NOMO-1 treated with dmso at 0.1 percent for 144 hours (cell line): ENCODE measurements around the gene ABCD2.
"Not testable (repeated sequence)": the region's sequence is repeated elsewhere in the genome, so short reads cannot be mapped to it uniquely, and the experiment has no call there.

Experiments used
- DNase-seq: peaks from one replicate; lab custom pipeline; 2025; ENCODE audit not compliant: unreplicated experiment; lab: John Stamatoyannopoulos, UW

ABCD2 gene

DNA sequence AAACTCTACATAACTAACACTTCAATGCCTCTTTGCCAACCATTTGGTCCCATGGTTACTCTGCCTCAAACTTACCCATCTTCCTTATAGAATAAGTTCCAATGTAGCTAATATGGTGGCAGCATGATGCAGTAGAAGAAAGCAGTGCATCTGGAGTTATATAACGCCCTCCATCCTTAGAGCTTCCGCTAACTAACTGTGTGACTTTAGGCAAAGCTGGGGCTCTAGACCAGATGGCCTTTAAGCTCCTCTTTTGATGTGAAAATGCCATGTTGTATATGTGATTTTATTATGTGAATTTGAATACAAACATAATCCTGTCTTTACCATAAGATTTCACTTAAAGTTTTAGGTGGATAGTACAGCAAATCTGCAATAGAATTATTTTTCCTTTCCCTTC lies 6.1 kb downstream of the ABCD2 start:
- DNase-seq: no peak

DNA sequence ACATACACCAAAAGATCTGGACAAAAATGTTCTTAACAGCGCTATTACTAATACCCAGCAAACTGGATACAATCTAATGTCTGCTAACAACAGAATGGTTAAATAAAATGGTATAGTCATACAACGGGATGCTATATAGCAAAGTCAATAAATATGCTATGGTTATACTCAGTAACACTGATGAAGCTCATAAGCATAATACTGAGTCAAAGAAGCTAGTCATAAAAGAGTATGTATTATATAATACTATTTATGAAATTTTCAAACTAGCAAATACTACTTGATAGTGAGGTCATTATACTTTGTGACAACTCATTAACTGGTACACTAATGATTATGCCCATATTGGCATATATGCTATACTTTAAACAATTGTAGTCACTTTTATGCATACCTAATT lies 7.4 kb downstream of the ABCD2 start:
- no peak for DNase-seq

DNA sequence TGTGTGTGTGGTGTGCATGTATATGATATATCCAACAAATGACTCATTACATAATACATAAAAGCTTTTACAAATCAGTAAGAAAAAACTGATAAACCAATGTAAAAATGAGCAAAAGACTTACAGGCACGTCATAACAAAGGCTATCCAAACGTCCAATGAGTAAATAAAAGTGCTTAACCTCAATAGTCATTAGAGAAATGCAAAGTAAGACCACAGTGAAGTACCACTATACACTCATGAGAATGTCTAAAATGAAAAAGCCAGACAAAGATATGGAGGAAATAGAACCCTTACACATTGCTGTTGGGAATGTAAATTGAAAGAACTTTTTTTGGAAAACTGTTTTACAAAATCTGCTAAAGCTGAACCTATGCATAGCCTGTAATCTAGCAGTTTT lies 7.8 kb downstream of the ABCD2 start:
- DNase-seq: no peak

DNA sequence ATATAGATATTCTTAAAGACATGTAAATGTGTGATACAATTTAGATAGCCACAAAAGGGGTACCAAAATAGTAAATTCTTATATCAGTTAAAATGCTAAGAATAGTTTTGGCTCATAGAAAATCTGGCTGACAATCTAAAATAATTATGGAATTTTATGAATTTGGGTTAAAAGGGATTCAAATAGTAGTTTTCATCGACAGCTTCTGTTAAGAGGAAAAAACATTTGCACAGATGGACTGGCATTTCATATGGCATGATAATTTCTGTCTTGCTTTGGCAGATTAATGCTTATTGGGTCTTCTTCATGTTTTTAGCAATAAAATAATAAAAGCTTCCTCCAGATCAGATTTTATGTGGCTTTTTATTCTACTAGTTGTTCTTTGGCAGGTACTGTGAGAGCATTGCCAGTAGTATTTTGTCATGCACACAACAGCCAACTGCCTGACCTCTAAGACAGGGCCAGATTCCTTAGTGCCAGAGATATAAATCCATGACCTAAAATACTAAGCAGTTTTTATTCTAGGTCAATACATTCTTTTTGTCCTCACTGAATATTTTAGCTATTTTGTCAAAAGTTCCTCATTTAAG lies 9.1 kb downstream of the ABCD2 start:
- no peak for DNase-seq

DNA sequence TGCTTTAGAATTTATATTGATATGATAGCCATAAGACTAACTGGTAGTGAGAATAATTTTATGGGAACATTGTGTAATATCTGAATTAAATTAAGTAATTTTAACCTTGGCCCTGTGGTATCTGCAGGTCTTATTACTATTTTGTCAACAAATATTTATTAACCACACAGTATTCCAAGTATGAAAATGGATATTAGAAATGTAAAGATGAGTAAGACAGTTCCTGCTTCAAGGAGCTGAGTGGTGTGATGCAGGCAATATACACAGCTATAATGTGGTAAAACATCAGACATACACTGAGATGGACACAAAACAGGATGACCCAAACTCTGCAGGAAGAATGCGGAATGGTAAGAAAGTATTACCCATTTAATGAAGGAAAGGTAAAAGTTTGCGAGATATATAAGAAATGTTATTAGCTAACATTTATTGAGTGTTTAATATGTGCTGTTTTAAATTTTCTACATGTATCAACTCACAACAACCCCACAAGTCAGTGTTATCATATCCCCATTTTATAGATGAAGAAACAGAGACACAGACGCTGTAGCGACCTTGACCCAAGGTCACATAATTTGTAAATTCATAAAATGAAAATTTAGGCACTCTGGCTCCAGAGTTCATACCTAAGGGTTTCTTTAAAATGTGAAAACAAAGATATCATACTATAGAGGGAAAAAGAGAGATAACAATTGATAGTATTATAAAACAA lies 12.7 kb downstream of the ABCD2 start:
- DNase-seq: no peak

DNA sequence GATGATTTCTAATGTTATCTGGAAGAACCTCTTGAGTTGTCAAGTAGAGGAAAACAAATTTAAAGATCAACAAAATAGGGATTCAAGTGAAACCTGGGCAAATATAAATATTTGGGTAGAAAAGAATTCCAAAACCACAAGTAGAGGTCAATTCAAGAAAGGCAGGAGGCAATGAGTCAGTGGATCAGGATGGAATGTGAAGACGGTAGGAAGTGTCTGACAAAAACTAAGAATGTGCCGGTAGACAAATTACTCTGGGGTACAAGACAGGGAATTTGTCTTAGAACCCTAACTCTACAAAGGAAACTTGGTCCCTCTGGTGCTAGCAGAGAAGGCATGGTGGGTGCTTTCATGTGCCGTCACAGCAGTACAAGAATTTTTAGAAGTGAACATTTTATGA lies 13.6 kb downstream of the ABCD2 start:
- no peak for DNase-seq

DNA sequence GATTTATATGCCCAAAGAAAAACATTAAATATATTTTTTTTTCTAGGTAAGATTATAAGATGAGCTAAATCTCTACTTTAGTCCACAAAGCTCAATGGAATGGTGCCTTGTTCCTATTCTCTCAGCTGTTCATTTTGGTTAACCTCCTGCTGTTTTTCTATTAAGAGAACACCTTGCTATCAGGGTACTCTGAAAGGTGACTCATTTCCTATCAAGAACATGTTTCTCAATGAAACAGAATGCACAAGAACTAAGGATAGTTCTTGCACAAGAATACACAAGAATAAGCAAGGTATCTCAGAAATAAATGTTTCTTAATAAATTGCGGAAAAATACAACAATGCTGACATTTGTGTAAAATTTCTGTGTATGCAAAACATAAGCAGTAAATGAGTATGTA lies 14.1 kb downstream of the ABCD2 start:
- no peak for DNase-seq

DNA sequence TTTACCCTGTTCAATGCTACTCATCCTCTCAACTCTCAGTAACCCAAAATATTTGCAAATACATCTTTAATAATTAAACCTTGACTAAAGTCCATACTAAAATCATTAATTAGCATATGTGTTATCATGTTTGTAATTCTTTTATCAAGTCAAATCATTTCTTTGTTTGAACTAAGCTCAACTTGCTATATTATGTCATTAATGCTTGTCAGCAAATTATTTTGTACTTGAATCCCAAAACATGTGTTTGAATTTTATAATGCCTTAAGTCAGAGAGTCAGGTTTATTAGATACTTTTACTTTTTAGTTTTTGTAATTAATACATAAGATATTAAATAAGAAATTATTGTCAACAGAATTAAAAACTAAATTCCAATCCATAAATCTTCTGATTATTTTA lies 16.5 kb downstream of the ABCD2 start:
- no peak for DNase-seq

DNA sequence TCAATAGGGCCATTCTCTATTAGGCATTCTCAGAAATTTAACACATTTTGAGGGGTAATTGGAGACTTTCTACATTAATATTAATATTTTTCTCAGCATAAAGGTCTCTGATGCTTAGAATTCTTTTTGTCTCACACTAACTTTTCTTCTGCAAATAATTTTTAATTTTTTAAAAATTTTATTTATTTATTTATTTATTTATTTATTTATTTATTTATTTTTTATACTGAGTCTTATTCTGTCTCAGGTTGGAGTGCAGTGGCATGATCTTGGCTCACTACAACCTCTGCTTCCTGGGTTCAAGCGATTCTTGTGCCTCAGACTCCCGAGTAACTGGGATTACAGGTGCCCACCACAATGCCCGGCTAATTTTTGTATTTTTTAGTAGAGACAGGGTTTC lies 17.7 kb downstream of the ABCD2 start:
- DNase-seq: not testable (repeated sequence)

DNA sequence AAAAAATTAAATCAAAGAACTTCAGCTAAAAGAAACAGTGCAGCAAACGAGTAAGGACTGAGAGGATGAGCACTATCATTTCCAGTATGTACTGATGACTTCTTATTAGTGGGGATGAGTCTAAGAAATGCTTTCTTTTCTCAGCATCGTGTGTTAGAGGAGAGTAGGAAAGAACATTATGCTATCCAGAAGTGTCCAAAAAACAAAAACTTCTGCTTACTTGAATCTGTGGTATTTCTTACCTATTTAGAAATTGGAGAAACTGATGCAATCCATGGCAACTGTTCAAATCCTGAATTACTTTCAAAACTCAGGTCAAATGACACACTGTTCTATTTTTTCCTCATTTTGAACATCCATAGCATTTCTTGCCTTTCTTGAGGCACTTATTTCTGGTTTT lies 23.7 kb downstream of the ABCD2 start:
- no peak for DNase-seq

DNA sequence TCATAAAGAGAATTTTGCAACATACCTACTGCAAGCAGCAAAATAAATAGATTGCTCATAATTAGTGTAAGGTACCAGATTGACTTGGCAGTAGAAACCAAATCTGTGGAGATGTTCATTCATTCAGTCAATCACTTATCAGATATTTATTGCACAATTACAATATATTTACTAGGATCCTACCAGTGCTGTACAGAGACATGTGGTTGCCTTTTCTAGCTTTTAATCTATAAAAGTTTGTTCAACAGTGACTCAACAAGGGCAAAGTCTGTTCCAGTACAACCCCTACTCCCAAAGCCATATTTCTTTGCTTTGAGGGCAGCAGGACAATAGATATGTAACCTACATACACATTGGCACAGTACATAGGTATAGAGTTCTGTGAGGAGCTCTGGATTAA lies 27.3 kb downstream of the ABCD2 start:
- DNase-seq: no peak

DNA sequence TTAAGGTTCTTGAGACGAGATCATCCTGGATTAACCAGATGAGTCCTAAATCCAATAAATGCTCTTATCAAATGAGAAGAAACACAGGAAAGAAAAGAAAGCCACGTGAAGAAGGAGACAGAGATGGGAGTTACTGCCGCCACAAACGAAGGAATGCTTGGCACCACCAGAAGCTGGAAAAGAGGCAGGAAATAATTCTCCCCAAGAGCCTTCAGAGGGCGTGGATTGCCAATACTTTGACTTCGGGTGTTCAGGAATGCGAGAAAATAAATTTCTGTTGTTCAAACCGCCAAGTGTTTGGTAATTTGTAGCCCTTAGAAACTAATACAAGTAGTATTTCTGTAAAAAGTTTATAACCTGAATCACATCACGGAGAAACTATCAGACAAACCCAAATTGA lies 31.3 kb downstream of the ABCD2 start:
- DNase-seq: no peak

DNA sequence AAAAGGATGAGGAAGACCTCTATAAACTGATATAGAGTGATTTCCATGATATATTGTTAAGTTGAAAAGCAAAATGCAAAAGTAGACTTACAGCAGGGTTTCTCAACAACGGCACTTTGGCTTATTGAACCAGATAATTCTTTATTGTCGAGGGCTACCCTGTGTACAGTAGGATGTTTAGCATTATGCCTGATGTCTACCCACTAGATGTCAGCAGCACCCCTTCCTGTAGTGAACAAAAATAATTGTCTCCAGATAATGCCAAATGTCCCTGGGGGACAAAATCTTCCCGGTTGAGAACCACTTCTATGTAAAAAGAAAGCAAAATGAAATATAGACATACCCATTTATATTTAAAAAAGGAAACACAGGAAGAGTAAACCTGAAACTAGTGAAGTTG lies 32.4 kb downstream of the ABCD2 start:
- no peak for DNase-seq

DNA sequence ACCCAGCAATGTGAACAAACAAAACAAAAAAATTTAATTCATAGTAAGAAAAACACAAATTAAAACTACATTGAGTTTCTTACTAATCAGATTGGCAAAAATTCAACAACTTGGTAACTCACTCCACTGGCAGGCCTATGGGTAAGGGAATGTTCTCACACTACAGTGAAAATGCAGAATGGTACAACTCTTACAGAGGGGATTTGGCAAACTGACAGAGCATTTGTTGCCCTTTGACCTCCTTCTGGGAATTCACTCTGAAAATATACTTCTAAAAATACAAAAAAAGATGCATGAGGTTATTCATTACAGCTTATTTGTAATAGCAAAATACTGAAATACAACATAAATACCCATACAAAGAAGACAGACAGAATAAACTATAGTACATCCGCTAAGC lies 32.8 kb downstream of the ABCD2 start:
- no peak for DNase-seq

DNA sequence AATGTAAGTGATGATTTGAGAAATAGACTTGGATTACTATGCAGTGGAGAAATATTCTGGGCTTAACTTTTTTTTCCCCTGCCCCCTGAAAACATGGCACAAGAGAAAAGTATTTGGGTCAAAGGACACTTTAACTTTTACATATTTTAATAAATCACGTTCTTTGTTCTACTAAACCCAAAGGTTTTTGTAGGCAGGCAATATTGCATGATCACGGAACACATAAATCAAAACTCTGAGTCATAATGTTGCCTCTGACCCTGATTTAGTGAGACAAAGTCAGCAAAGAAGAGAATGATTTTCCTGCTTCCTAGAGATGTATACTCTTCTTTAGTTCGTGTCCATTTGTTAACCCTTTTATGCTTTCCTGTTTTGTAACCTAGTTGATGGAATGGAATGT lies 38.0 kb downstream of the ABCD2 start:
- DNase-seq: no peak

DNA sequence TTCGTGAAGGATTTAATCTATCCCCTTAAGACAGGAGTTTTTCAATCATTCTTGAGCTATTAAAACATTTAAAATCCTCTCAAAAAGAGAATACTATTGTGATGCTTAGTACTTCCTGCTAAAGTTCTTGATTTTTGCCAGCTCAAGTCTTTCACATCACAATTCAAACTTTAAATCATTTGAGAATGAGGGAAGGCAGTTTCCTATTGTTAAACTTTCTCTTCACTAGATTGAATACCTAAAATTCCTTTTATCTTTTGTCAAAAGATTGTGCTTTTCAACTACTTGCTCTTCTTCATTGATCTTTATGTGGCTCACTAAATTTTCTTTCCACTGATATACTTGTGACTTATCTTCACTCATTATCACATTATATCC lies 44.1 kb downstream of the ABCD2 start:
- no peak for DNase-seq

DNA sequence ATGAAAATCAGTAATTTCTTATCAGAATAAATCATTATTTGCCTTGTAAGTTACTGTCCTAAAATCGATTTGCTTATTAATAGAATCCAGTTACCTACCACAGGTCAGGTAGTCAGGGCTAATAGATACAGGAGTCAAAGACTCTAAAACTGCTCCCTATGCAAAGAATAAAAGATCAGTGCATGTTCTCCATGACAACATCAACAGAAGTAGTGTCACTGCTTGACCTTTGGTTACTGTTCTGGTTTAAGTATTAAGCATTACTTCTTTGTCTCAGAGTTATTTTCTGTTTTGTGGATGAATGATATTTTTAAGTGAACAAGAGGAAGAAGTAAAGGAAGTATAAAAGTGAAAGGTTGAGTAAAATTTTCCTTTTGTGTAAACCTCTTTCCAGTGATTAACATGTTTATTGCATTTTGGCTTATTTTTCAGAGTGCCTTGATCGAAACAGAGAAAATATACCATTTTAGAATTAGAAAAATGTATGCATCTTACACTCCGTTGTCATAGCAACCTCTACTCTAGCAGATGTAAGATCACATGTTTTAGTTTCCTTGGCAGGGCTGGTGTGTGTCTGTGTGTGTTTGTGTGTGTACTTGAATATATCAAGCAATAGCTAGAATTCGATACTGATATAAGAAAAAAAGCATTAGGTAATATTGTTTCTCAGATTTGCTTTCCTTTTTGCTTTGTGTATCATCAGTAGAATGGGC lies 44.7 kb downstream of the ABCD2 start:
- no peak for DNase-seq

DNA sequence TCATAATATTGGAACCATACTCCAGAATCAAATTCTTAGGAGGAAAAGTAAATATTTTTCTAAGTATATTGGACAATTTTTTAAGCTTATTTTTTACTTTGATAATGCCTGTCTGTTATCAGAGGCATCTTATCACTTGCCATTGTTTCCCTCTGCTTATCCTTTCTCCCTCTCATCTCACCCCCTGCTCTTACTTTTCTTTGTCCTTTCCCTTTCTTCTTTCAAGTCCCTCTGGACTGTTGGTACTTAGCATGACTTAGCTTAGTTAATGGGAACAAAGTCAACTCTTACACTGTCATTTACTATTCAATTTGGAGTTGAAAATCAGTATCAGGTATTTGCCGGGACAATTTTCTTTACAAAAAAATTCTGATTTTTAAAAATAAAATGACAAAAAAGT lies 45.2 kb downstream of the ABCD2 start:
- no peak for DNase-seq

DNA sequence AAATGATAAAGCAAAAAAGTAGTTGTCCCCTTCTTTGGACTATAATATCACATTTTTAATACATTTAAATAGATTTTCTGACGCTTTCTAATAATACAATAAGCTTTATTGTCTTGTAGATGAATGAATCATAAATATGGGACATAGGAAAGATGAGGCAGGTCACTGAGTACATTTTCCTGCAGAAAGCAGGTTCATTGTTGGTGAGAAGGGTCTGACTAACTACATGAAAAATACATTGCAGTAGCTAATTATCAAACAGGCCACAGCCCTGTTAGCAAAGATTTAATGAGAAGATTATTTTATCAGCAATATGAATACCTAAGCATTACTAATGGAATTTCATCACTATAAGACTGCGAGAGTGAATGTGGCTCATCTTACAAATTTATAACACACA lies 45.6 kb downstream of the ABCD2 start:
- no peak for DNase-seq

DNA sequence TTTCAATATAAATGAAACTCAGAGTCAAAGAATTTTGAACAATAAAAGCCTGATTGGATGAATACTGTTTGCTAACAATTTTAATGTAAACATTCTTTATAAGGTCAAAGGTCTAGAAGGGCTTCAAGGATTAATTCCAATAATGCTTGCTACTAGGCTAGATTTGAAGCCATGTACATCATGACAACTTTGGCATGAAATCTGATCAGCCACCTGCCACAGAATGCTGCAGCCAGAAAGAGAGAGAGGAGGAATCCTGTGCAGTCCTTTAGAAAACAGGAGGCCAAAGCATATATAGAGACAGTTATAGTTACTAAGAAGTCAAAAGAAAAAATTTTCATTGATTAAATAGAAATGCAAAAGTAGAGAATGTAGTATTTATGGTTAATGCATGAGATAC lies 47.1 kb downstream of the ABCD2 start:
- DNase-seq: no peak

DNA sequence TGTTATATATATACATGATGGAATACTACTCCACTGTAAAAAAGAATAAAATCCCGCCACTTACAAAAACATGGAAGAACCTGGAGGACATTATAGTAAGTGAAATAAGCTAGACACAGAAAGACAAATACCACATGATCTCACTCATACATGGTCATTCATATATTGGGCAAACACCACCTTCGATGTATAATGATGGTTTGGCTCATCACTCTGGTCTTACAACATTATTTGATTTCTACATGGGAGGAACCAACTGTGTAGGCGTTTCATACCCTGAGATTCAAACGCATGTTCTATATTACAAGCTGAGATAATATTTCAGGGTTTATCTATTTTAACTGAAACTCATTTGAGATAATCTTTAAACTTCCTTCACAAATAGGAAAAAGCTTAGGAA lies 48.3 kb downstream of the ABCD2 start:
- no peak for DNase-seq

DNA sequence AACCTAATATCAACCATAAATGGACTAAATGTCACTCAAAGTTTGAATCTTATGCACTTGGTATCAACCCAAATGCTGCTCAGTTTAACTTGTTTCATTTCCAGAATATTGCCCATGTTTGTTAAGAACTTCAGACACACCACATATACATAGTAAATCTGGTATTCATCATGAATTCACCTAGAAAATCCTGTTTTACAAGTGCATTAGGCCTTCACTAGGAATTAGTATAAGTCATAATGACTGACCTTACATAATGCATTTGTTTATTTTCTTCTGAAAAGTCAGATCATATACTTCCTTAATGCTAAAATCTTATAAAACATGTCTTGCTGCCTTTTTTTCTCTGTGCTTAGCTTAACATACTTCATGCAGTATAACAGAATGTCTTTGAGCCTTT lies 66.1 kb downstream of the ABCD2 start:
- DNase-seq: no peak

DNA sequence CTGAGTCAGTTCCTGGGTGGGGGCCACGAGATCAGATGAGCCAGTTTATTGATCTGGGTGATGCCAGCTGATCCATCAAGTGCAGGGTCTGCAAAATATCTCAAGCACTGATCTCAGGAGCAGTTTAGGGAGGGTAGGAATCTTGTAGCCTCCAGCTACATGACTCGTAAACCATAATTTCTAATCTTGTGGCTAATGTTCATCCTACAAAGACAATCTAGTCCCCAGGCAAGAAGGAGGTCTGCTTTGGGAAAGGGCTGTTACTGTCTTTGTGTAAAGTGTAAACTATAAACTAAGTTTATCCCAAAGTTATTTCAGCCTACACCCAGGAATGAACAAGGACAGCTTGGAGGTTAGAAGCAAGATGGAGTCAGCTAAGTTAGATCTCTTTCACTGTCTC lies 75.4 kb downstream of the ABCD2 start:
- not testable (repeated sequence) for DNase-seq
